ENCODE results near the gene RAB30. TPM values are rescaled to one million over a fixed set of nuclear protein-coding genes. Genes with fewer than 3 reads are reported as not detected.

RAB30 gene
- total RNA-seq, 6 experiments from 2014 or later, result 17.6 to 22.2 (median 19.4) TPM

GRCh38 chr11:83046621-83047172 is 25.0 kb downstream of the RAB30 start:
- H3K9me3 Mint-ChIP-seq, result no peaks in the 10 kb centered on the region
- peak overlapping the region; percentile 9; the same call in 1 of the 2 replicates for H3K27ac Mint-ChIP-seq
- H3K4me1 Mint-ChIP-seq (ENCODE audit: low read depth), result peaks cover 83% of the 10 kb centered on the region
- no peak for TF ChIP-seq CTCF (IDR thresholded peaks at IDR 0.05)
- H3K36me3 Mint-ChIP-seq (ENCODE audit: low read depth), result 0 out of 2 replicates have a peak, but pooled peaks cover 8% of the 10 kb centered on the region
- no peak for DNase-seq
- no peaks in the 10 kb centered on the region; the same call in 1 of the 2 replicates for H3K27me3 Mint-ChIP-seq (ENCODE audit: insufficient read depth)
- no peak overlapping the region for H3K4me3 Mint-ChIP-seq

GRCh38 chr11:83044958-83045712 is 26.6 kb downstream of the RAB30 start:
- Mint-ChIP-seq H3K4me1 (ENCODE audit: low read depth) (peaks cover 67% of the 10 kb centered on the region), H3K4me3 (peak overlapping the region; percentile 74), H3K36me3 (ENCODE audit: low read depth) (peaks cover 1% of the 10 kb centered on the region), H3K27ac (peak overlapping the region; percentile 70), H3K27me3 (ENCODE audit: insufficient read depth) (no peaks in the 10 kb centered on the region; the same call in 1 of the 2 replicates), H3K9me3 (no peaks in the 10 kb centered on the region)
- no peak for TF ChIP-seq CTCF (IDR thresholded peaks at IDR 0.05)
- DNase-seq, result peak; percentile 87

GRCh38 chr11:83042964-83043711 is 28.6 kb downstream of the RAB30 start:
- H3K4me3 Mint-ChIP-seq, result no peak overlapping the region
- H3K27me3 Mint-ChIP-seq (ENCODE audit: insufficient read depth), result no peaks in the 10 kb centered on the region; the same call in 1 of the 2 replicates
- DNase-seq, result peak; percentile 17
- H3K36me3 Mint-ChIP-seq (ENCODE audit: low read depth), result peaks cover 9% of the 10 kb centered on the region
- H3K27ac Mint-ChIP-seq, result peak overlapping the region; percentile 30; the same call in 1 of the 2 replicates
- H3K4me1 Mint-ChIP-seq (ENCODE audit: low read depth), result peaks cover 70% of the 10 kb centered on the region
- H3K9me3 Mint-ChIP-seq, result no peaks in the 10 kb centered on the region
- TF ChIP-seq CTCF (IDR thresholded peaks at IDR 0.05), result no peak

- Mint-ChIP-seq H3K27me3 (ENCODE audit: insufficient read depth) (no peaks in the 10 kb centered on the region; the same call in 1 of the 2 replicates), H3K27ac (no peak overlapping the region), H3K36me3 (ENCODE audit: low read depth) (peaks cover 15% of the 10 kb centered on the region), H3K9me3 (no peaks in the 10 kb centered on the region), H3K4me3 (no peak overlapping the region), H3K4me1 (ENCODE audit: low read depth) (peaks cover 68% of the 10 kb centered on the region)
- no peak for DNase-seq
- no peak for TF ChIP-seq CTCF (IDR thresholded peaks at IDR 0.05)
Observed at GRCh38 chr11:83041126-83041525, 30.6 kb downstream of the RAB30 start.

GRCh38 chr11:83039566-83039965 is 32.1 kb downstream of the RAB30 start:
- Mint-ChIP-seq H3K27ac (no peak overlapping the region), H3K4me3 (no peak overlapping the region)

More at GRCh38 chr11:83039566-83039965, 32.1 kb downstream of the RAB30 start:
- TF ChIP-seq CTCF (IDR thresholded peaks at IDR 0.05), result no peak
- peaks cover 15% of the 10 kb centered on the region for H3K36me3 Mint-ChIP-seq (ENCODE audit: low read depth)
- peaks cover 65% of the 10 kb centered on the region for H3K4me1 Mint-ChIP-seq (ENCODE audit: low read depth)
- no peaks in the 10 kb centered on the region for H3K9me3 Mint-ChIP-seq
- no peaks in the 10 kb centered on the region for H3K27me3 Mint-ChIP-seq (ENCODE audit: insufficient read depth)
- DNase-seq, result no peak
